H9 (cell line): Measurements from ENCODE around the gene ANKRD12. TPM values are rescaled to one million over a fixed set of nuclear protein-coding genes. Genes with fewer than 3 reads are reported as not detected.

Source experiments
- DNase-seq: peaks from one replicate; pipeline ENCODE4 v3.0.0-alpha.2; 2017
- H2AFZ ChIP-seq: one replicate; pipeline ENCODE4 v1.6.1; 2013; ENCODE audit warnings: mild to moderate bottlenecking, low read length, control low read depth, moderate library complexity
- H2AK5ac ChIP-seq: 2 replicates; pipeline ENCODE4 v1.6.1; 2013; ENCODE audit warnings: low read length, control low read depth, mixed read lengths; ENCODE audit not compliant: insufficient read length
- H2BK120ac ChIP-seq: one replicate; pipeline ENCODE4 v1.6.1; 2013; ENCODE audit warnings: low read depth, mild to moderate bottlenecking, low read length, control low read depth, inconsistent platforms; ENCODE audit not compliant: poor library complexity, severe bottlenecking
- H2BK12ac ChIP-seq: 2 replicates; pipeline ENCODE4 v1.6.1; 2013; ENCODE audit warnings: low read length, control low read depth, mixed read lengths, low read depth; ENCODE audit not compliant: insufficient read length
- H2BK15ac ChIP-seq: 2 replicates; pipeline ENCODE4 v1.6.1; 2013; ENCODE audit warnings: low read depth, low read length, control low read depth
- H2BK20ac ChIP-seq: one replicate; pipeline ENCODE4 v1.6.1; 2013; ENCODE audit warnings: low read depth, mild to moderate bottlenecking, low read length, control low read depth, inconsistent platforms; ENCODE audit not compliant: poor library complexity, severe bottlenecking
- H2BK5ac ChIP-seq: 2 replicates; pipeline ENCODE4 v1.6.1; 2013; ENCODE audit warnings: low read length, control low read depth, mixed read lengths; ENCODE audit not compliant: insufficient read length
- H3K14ac ChIP-seq: 2 replicates; pipeline ENCODE4 v1.6.1; 2013; ENCODE audit warnings: low read length, control low read depth; ENCODE audit not compliant: insufficient read depth
- H3K18ac ChIP-seq: 2 replicates; pipeline ENCODE4 v1.6.1; 2013; ENCODE audit warnings: low read depth, mild to moderate bottlenecking, mixed read lengths, low read length, control low read depth; ENCODE audit not compliant: insufficient read length
- H3K23ac ChIP-seq: 2 replicates; pipeline ENCODE4 v1.6.1; 2013; ENCODE audit warnings: low read length, control low read depth, mixed read lengths, low read depth; ENCODE audit not compliant: insufficient read length
- H3K23me2 ChIP-seq: 2 replicates; pipeline ENCODE4 v1.6.1; 2013; ENCODE audit warnings: low read depth, mild to moderate bottlenecking, mixed read lengths, low read length, control low read depth; ENCODE audit not compliant: insufficient read length, poor library complexity, severe bottlenecking
- H3K27ac ChIP-seq: 2 replicates; pipeline ENCODE4 v1.5.1; 2013; ENCODE audit warnings: low read length, control low read depth, mixed read lengths, low read depth; ENCODE audit not compliant: insufficient read length
- H3K27me3 ChIP-seq: 2 replicates; pipeline ENCODE4 v1.6.1; 2013; ENCODE audit warnings: low read length, control low read depth, inconsistent platforms; ENCODE audit not compliant: insufficient read depth
- H3K4ac ChIP-seq: 2 replicates; pipeline ENCODE4 v1.6.1; 2013; ENCODE audit warnings: low read depth, mild to moderate bottlenecking, control low read depth, inconsistent platforms, low read length, moderate library complexity
- H3K4me1 ChIP-seq: 2 replicates; pipeline ENCODE4 v1.6.1; 2013; ENCODE audit warnings: low read length, control low read depth, inconsistent platforms; ENCODE audit not compliant: insufficient read depth
- H3K4me2 ChIP-seq: 2 replicates; pipeline ENCODE4 v1.6.1; 2013; ENCODE audit warnings: low read length, control low read depth, mixed read lengths; ENCODE audit not compliant: insufficient read length, insufficient read depth
- H3K56ac ChIP-seq: 2 replicates; pipeline ENCODE4 v1.6.1; 2013; ENCODE audit warnings: low read depth, mild to moderate bottlenecking, mixed read lengths, low read length, control low read depth; ENCODE audit not compliant: insufficient read length
- H3K79me1 ChIP-seq: 2 replicates; pipeline ENCODE4 v1.6.1; 2013; ENCODE audit warnings: low read depth, mild to moderate bottlenecking, moderate library complexity, low read length, control low read depth, inconsistent platforms; ENCODE audit not compliant: insufficient read depth, poor library complexity, severe bottlenecking
- H3K79me2 ChIP-seq: 2 replicates; pipeline ENCODE4 v1.6.1; 2013; ENCODE audit warnings: low read length, control low read depth, inconsistent platforms; ENCODE audit not compliant: insufficient read depth
- H3K9ac ChIP-seq: 2 replicates; pipeline ENCODE4 v1.6.1; 2013; ENCODE audit warnings: low read length, control low read depth, mixed read lengths; ENCODE audit not compliant: insufficient read length; ENCODE audit errors: extremely low read depth
- H3K9me3 ChIP-seq: one replicate; pipeline ENCODE4 v1.6.1; 2013; ENCODE audit warnings: low read depth, low read length, inconsistent platforms; ENCODE audit not compliant: control insufficient read depth
- H3T11ph ChIP-seq: one replicate; pipeline ENCODE4 v1.6.1; 2013; ENCODE audit warnings: mild to moderate bottlenecking, low read length, control low read depth, inconsistent platforms
- H4K20me1 ChIP-seq: one replicate; pipeline ENCODE4 v1.6.1; 2013; ENCODE audit not compliant: control insufficient read depth, insufficient read length, insufficient read depth
- H4K5ac ChIP-seq: 2 replicates; pipeline ENCODE4 v1.6.1; 2013; ENCODE audit warnings: low read depth, mild to moderate bottlenecking, mixed read lengths, low read length, control low read depth; ENCODE audit not compliant: insufficient read length
- H4K8ac ChIP-seq: replicated peaks from 2 replicates; pipeline ENCODE4 v1.6.1; 2013; ENCODE audit warnings: low read length, control low read depth, mixed read lengths, low read depth; ENCODE audit not compliant: insufficient read length
- H4K91ac ChIP-seq: 2 replicates; pipeline ENCODE4 v1.6.1; 2013; ENCODE audit warnings: low read depth, mild to moderate bottlenecking, moderate library complexity, mixed read lengths, low read length, control low read depth; ENCODE audit not compliant: insufficient read length
- H3K27ac Mint-ChIP-seq, 3 experiments: 2 replicates in 2 of 3; 3 replicates in 1 of 3; pipeline ENCODE4 v1.8.0; 2020 to 2021; ENCODE audit warnings: mixed read lengths in 3 of 3, mild to moderate bottlenecking in 1 of 3, moderate library complexity in 1 of 3
- H3K27me3 Mint-ChIP-seq: 2 replicates; pipeline ENCODE4 v1.8.0; 2021; ENCODE audit warnings: low read depth, mild to moderate bottlenecking, moderate library complexity, mixed read lengths
- H3K36me3 Mint-ChIP-seq, 3 experiments: 2 replicates in 2 of 3; 3 replicates in 1 of 3; pipeline ENCODE4 v1.8.0; 2020 to 2021; ENCODE audit warnings: low read depth in 3 of 3, mixed read lengths in 3 of 3; ENCODE audit not compliant: insufficient read depth in 1 of 3
- H3K4me1 Mint-ChIP-seq, 2 experiments: 2 replicates each; pipeline ENCODE4 v1.8.0; 2020; ENCODE audit warnings: mixed read lengths in 2 of 2
- H3K4me3 Mint-ChIP-seq, 2 experiments: 2 replicates in 1 of 2; 3 replicates in 1 of 2; pipeline ENCODE4 v1.8.0; 2020 to 2021; ENCODE audit warnings: mild to moderate bottlenecking in 2 of 2, mixed read lengths in 2 of 2, moderate library complexity in 1 of 2
- H3K9me3 Mint-ChIP-seq, 2 experiments: 2 replicates in 1 of 2; 3 replicates in 1 of 2; pipeline ENCODE4 v1.8.0; 2020; ENCODE audit warnings: mild to moderate bottlenecking in 2 of 2, mixed read lengths in 2 of 2, moderate library complexity in 1 of 2
- CTCF ChIP-seq: fragments of 200-600 bp; sonication (generic); conservative IDR thresholded peaks from 3 replicates; pipeline ENCODE4 v1.8.0; 2021; ENCODE audit warnings: antibody characterized with exemption, mild to moderate bottlenecking
- WGBS: extraction: QIAGEN DNeasy Blood & Tissue Kit; methylation state at CpG from one replicate; pipeline ENCODE4 v1.1.7; 2013; ENCODE audit warnings: missing lambda C conversion rate, low lambda C conversion rate, mixed read lengths; ENCODE audit not compliant: insufficient read length; ENCODE audit errors: extremely low coverage; 5-methylcytosine and 5-hydroxymethylcytosine counted together
- total RNA-seq: library from RNA; stranded (reverse); gene quantifications from 2 replicates; pipeline ENCODE4 v1.2.1, GENCODE V29; 2021

Gene ANKRD12
- total RNA-seq, 1 experiment from 2014 or later: 38.9 TPM

- no peaks in the 10 kb centered on the region for H3K4me1 ChIP-seq
- no peaks in the 10 kb centered on the region for H3K36me3 Mint-ChIP-seq
- no peak for TF ChIP-seq CTCF
- no peak overlapping the region for H3K14ac ChIP-seq
- H3K4me2 ChIP-seq: no peak overlapping the region
- no peak overlapping the region for H3T11ph ChIP-seq
- H3K27me3 ChIP-seq: no peaks in the 10 kb centered on the region
- H3K18ac ChIP-seq: no peak overlapping the region
- no peaks in the 10 kb centered on the region for H4K20me1 ChIP-seq
- no peak overlapping the region for H4K91ac ChIP-seq
- no peak overlapping the region for H2BK20ac ChIP-seq
- peaks cover 2% of the 10 kb centered on the region for H3K23me2 ChIP-seq
- no peak overlapping the region for H2BK15ac ChIP-seq
- H3K9me3 ChIP-seq: no peaks in the 10 kb centered on the region
- no peaks in the 10 kb centered on the region for H3K79me1 ChIP-seq
- no peak overlapping the region for H4K5ac ChIP-seq
- H2BK120ac ChIP-seq: no peak overlapping the region
- H3K4me1 Mint-ChIP-seq: no peaks in the 10 kb centered on the region
- no peak overlapping the region for H3K56ac ChIP-seq
- H3K27ac Mint-ChIP-seq: no peak overlapping the region
- H2BK5ac ChIP-seq: no peak overlapping the region
- H3K4ac ChIP-seq: no peak overlapping the region
- no peak overlapping the region for H3K9ac ChIP-seq
- no peak overlapping the region for H4K8ac ChIP-seq
- no peak overlapping the region for H2AFZ ChIP-seq
- H3K23ac ChIP-seq: no peak overlapping the region
- no peak overlapping the region for H3K27ac ChIP-seq
- no peak overlapping the region for H2AK5ac ChIP-seq
- H2BK12ac ChIP-seq: no peak overlapping the region
- no peaks in the 10 kb centered on the region for H3K79me2 ChIP-seq
- no CpG with 5 or more reads among the region's 2 CpGs for WGBS
- no peak for DNase-seq
- H3K9me3 Mint-ChIP-seq: no peaks in the 10 kb centered on the region
- H3K27me3 Mint-ChIP-seq: no peaks in the 10 kb centered on the region
- H3K4me3 Mint-ChIP-seq: no peak overlapping the region
These were observed 49.4 kb upstream of the ANKRD12 start for GRCh38 chr18:9087144-9087543.
